K562 (cell line): ENCODE measurements around the gene HES4. TPM values are rescaled to one million over a fixed set of nuclear protein-coding genes. Genes with fewer than 3 reads are reported as not detected.

ENCODE experiments used
- CUX1 ChIP-seq: fragments of 200-800 bp; sonication (Bioruptor generic); IDR thresholded peaks from 2 replicates; pipeline ENCODE4 v1.6.1; 2016; ENCODE audit warnings: missing genetic modification characterization, missing compliant biosample characterization
- E2F6 ChIP-seq, 2 experiments: IDR thresholded peaks; 2 replicates each; pipeline ENCODE4 v1.6.1; 2011; ENCODE audit warnings: borderline replicate concordance in 1 of 2, control low read depth in 1 of 2, low read depth in 1 of 2, low read length in 1 of 2, mild to moderate bottlenecking in 1 of 2, mixed read lengths in 1 of 2, moderate library complexity in 1 of 2; ENCODE audit not compliant: insufficient read depth in 1 of 2, insufficient read length in 1 of 2, poor library complexity in 1 of 2, severe bottlenecking in 1 of 2; ENCODE audit errors: extremely low read depth in 1 of 2
- PHF8 ChIP-seq: fragments of 200-600 bp; sonication (generic); IDR thresholded peaks from 2 replicates; pipeline ENCODE4 v1.6.1; 2012; ENCODE audit warnings: mixed run types, mild to moderate bottlenecking, inconsistent platforms, low read length, moderate library complexity, borderline replicate concordance
- PYGO2 ChIP-seq: fragments of 450-650 bp; IDR thresholded peaks from 2 replicates; pipeline ENCODE4 v1.6.1; 2016; ENCODE audit warnings: mild to moderate bottlenecking, missing genetic modification characterization, moderate library complexity, missing compliant biosample characterization
- RAD21 ChIP-seq, 2 experiments: fragments of 250-450 bp in 1 of 2; fragments of 450-650 bp in 1 of 2; sonication (Bioruptor Pico) in 1 of 2; formaldehyde crosslinking in 1 of 2; IDR thresholded peaks in 1 of 2; conservative IDR thresholded peaks in 1 of 2; 2 replicates each; pipeline versions ENCODE4 v1.4.0 to v1.8.0; 2020 to 2022; ENCODE audit warnings: mild to moderate bottlenecking in 2 of 2, moderate library complexity in 1 of 2
- RBBP5 ChIP-seq: fragments of 200-600 bp; sonication (generic); IDR thresholded peaks from 2 replicates; pipeline ENCODE4 v1.6.1; 2012; ENCODE audit warnings: borderline replicate concordance, mild to moderate bottlenecking, low read length, control low read depth, inconsistent platforms; ENCODE audit not compliant: insufficient read depth, poor library complexity, severe bottlenecking
- SIN3A ChIP-seq, 2 experiments: fragments of 150-350 bp in 1 of 2; IDR thresholded peaks; 2 replicates each; pipeline ENCODE4 v1.6.1; 2011 to 2016; ENCODE audit warnings: borderline replicate concordance in 2 of 2, low read depth in 2 of 2, low read length in 2 of 2, mild to moderate bottlenecking in 2 of 2, moderate library complexity in 2 of 2; ENCODE audit not compliant: control insufficient read depth in 1 of 2
- SIRT6 ChIP-seq: IDR thresholded peaks from one replicate; pipeline ENCODE4 v1.6.1; 2012; ENCODE audit warnings: low read depth, mild to moderate bottlenecking, control low read depth, inconsistent platforms, low read length, moderate library complexity
- SP2 ChIP-seq: IDR thresholded peaks from 2 replicates; pipeline ENCODE4 v1.6.1; 2011; ENCODE audit warnings: mild to moderate bottlenecking, low read depth, low read length, moderate library complexity; ENCODE audit not compliant: poor library complexity, severe bottlenecking; ENCODE audit errors: extremely low read depth
- TAF7 ChIP-seq: fragments of 450-650 bp; IDR thresholded peaks from 2 replicates; pipeline ENCODE4 v1.6.1; 2016; ENCODE audit warnings: missing genetic modification characterization, missing compliant biosample characterization
- UBTF ChIP-seq, 2 experiments: IDR thresholded peaks; 2 replicates each; pipeline ENCODE4 v1.6.1; 2012; ENCODE audit warnings: improper control_type of control experiment in 2 of 2, low read depth in 2 of 2, low read length in 2 of 2, borderline replicate concordance in 1 of 2
- ZNF316 ChIP-seq: fragments of 450-650 bp; IDR thresholded peaks from 2 replicates; pipeline ENCODE4 v1.6.1; 2016
- polyA plus RNA-seq, 8 experiments: library from polyadenylated mRNA; depleted of rRNA in 4 of 8; stranded (reverse) in 5 of 8; unstranded in 3 of 8; fragments of >200 nt; fragmentation: Nextera tagmentation in 2 of 8; fragmentation: Illumina TruSeq in 1 of 8; extraction: Ambion mirVana in 2 of 8; extraction: Trizol in 1 of 8; gene quantifications; 2 replicates each; pipeline versions ENCODE4 v1.2.1 to v1.2.3, GENCODE V29; 2011 to 2014; ENCODE audit warnings: inconsistent platforms in 1 of 8, missing spikeins in 1 of 8
- total RNA-seq, 7 experiments: library from RNA; depleted of rRNA in 6 of 7; stranded (reverse); fragments of >200 nt in 6 of 7; fragmentation: Illumina TruSeq in 2 of 7; extraction: Trizol in 2 of 7; gene quantifications; 2 replicates each; pipeline versions ENCODE4 v1.2.1 to v1.2.3, GENCODE V29; 2011 to 2021; ENCODE audit warnings: low replicate concordance in 1 of 7
- TF ChIP-seq, protein P1 (sequence below): fragments of 450-650 bp; formaldehyde crosslinking; IDR thresholded peaks from 2 replicates; pipeline ENCODE4 v1.4.0; 2020; ENCODE audit warnings: mild to moderate bottlenecking, moderate library complexity

Gene HES4
- total and polyA plus RNA-seq, 9 of the 15 experiments (the other 6 are each of a cell fraction or from before 2014, with no cell fraction given) = 0.21 to 43.7 (median 5.3) TPM; not detected in 2

DNA sequence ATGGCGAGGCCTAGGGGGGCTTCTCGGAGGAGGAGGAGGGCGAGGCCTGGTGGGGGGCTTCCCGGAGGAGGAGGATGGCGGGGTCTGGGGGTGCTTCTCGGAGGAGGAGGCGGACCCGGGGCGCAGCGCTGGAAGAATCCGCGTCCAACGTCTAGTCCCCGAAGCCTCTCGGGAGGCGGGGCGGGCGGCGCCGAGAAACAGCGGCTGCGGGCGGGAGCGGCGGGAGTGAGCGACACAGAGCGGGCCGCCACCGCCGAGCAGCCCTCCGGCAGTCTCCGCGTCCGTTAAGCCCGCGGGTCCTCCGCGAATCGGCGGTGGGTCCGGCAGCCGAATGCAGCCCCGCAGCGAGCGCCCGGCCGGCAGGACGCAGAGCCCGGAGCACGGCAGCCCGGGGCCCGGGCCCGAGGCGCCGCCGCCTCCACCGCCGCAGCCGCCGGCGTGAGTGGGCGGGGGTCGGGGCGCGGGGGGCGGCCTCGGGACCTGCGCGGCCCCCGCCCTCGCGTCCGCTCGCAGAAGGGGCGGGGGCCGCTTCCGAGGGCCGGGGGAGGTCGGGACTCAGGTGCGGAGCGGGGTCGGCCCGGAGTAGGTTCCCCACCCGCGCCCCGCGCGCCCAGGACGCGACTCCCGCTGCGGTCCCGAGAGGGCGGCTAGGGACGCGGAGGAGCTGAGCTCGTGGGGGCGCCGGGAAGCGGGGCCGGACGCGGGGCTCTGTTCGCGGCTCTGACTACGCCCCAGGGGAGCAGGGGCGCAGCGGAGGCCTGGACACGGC lies 39.4 kb downstream of the HES4 start, which contains the start of gene KLHL17 (continued):
- TF ChIP-seq CUX1 = no peak
- TF ChIP-seq RBBP5 = peak; percentile 73
- 0 out of 4 replicates have a peak, but pooled peaks of 1 of the 2 experiments have one; percentile 2 for TF ChIP-seq RAD21 (CRISPR knock-in tag; conservative IDR thresholded peaks at IDR 0.05 in 1 of 2, IDR thresholded peaks at IDR 0.05 in 1 of 2)
- no peak for TF ChIP-seq PYGO2 (tag)
- peak; percentile 34 to 79 for TF ChIP-seq E2F6 (IDR thresholded peaks at IDR 0.05; ENCODE audit: borderline replicate concordance in 1 of 2, extremely low read depth in 1 of 2, insufficient read depth in 1 of 2, insufficient read length in 1 of 2, low read depth in 1 of 2, low read length in 1 of 2, poor library complexity in 1 of 2, severe bottlenecking in 1 of 2)
- no peak for TF ChIP-seq TAF7 (tag)
- peak in 1 of 2 experiments; percentile 43; a peak in 1 of 4 replicates for TF ChIP-seq SIN3A (IDR thresholded peaks at IDR 0.05; ENCODE audit: borderline replicate concordance in 2 of 2, control insufficient read depth in 1 of 2, low read depth in 2 of 2, low read length in 2 of 2)
- TF ChIP-seq ZNF316 = no peak
- TF ChIP-seq SP2 = no peak
- TF ChIP-seq, protein P1, sequence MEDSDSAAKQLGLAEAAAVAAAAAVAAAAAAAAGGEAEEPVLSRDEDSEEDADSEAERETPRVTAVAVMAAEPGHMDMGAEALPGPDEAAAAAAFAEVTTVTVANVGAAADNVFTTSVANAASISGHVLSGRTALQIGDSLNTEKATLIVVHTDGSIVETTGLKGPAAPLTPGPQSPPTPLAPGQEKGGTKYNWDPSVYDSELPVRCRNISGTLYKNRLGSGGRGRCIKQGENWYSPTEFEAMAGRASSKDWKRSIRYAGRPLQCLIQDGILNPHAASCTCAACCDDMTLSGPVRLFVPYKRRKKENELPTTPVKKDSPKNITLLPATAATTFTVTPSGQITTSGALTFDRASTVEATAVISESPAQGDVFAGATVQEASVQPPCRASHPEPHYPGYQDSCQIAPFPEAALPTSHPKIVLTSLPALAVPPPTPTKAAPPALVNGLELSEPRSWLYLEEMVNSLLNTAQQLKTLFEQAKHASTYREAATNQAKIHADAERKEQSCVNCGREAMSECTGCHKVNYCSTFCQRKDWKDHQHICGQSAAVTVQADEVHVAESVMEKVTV (CRISPR knock-in tag) = no peak
- peak; percentile 38; the same call in 1 of the 2 replicates for TF ChIP-seq PHF8
- TF ChIP-seq UBTF (IDR thresholded peaks at IDR 0.05; ENCODE audit: borderline replicate concordance in 1 of 2, low read depth in 2 of 2, low read length in 2 of 2) = 0 out of 4 replicates have a peak, but pooled peaks of 1 of the 2 experiments have one; percentile 39
- TF ChIP-seq SIRT6 = no peak
